GM21390 (cell line): ENCODE data around the gene MVD.
A peak's percentile ranks its signal among the peaks of the same experiment; 100 is the strongest.

Experiments
- ATAC-seq: cut with Tn5 transposase; IDR thresholded peaks from one replicate; pipeline ENCODE4 v1.9.1; 2021; ENCODE audit not compliant: unreplicated experiment

Gene MVD

GRCh38 chr16:88658714-88659113 lies 4.2 kb downstream of the MVD start:
- no peak for ATAC-seq

GRCh38 chr16:88657371-88657770 lies 5.5 kb downstream of the MVD start:
- ATAC-seq, result no peak

DNA sequence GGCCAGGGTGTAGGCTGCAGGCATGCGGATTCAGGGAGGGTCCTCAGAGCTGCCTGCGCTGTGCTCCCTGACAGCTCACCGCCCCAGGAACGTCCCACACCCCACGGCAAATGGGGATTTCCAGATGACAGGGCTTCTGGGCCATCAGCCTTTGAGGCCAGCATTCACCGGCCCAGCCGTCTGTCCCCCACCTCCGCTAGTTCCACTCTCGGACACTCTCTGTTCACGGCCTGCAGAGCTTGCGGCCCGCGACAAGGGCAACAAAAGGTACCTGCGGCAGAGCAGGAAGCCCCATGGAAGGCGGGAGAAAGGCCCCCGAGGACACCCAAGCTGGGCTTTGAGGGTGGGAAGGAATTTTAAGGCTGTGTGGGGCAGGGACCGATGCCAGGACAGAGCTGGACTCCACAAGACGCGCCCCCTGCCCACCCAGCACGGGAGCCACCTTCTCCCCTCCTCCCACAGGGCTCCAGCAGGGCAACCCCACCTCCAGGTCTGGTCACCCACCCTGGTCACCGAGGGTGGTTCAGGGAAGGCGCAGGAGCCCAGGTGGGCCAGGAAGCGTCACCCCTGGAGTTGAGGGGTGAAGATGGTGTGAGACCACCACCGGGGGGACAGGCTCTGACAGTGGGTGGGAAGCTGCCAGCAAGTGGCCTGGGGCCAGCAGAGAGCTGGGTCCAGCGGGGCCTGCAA lies 6.5 kb downstream of the MVD start:
- no peak for ATAC-seq

DNA sequence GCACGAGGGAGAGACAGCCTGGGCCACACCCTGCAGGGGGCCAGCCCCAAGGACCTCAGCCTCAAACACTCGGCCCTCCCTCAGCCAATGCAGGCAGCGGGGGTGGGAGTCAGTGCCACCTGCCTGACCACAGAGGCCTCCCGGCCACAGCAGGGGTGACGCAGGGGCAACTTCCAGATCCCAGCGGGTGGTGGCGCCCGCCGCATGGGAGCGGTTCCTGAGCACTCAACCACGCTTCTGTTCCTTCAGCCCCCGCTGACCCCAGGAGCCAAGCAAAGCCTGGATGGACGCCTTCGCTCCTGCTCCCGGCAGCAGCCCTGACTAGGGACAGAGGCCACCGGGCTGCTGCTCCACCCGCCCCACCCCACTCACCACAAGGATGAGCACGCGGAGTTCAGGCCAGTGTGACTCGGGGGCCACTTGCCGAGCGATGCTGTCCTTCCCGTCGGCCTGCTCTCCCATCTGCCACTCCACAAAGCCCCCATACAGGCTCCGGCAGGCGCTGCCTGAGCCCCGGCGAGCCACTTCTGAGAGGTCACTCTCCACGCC lies 7.1 kb downstream of the MVD start:
- ATAC-seq, result no peak

DNA sequence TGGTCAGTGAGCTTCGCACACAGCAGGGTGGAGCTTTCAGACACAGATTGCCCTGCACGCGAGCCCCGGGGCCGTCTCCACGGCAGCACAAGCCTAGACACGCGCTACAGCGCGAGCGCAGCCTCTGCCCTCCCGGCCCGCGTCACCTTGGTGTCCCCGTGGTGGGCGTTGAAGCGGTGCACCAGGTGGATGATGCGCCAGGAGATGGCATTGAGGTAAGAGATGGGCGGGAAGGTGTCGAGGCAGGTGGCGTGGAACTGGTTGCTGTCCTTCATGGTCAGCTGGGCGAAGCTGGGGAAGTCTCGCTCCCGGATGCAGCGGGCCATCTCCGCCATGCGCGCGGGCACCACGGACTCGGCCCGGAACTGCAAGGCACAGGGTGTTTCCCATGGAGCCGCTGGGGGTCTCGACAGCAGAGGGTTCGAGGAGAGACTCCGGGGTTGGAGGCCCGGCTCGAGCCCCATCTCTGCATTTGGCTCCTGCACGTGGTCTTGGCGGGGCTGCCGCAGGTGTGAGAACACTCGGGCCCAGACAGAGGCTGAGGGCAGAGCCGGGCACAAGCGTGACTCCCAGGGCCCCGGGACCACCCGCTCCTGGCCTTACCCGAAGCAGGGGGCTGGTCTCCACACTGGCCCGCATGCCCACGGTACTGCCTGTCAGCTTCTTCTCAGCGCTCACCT lies 7.7 kb downstream of the MVD start:
- ATAC-seq, result no peak

- ATAC-seq, result no peak
These were observed 8.4 kb downstream of the MVD start for GRCh38 chr16:88654363-88655052.

GRCh38 chr16:88653596-88654362 lies 9.1 kb downstream of the MVD start:
- ATAC-seq, result no peak

DNA sequence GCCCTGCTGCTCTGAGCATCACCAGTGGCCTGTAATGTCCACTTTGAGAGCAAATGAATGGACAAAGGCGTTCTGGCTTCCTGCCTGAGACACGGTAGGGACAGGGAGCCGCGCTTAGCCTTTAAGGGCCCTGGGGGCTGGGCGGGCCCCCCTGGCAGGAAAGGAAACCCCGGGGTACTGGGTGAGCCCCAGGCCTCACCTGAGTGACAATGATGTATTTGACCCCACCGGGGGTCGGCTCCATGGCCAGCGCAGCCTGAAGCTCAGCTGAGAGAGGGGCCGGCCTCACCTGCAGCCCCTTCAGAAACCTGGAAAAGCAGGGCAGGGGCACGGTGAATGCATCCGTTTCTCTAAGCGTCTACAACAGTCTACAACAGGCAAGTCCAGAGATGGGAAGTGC lies 9.8 kb downstream of the MVD start:
- no peak for ATAC-seq

GRCh38 chr16:88652762-88653063 lies 10.2 kb downstream of the MVD start:
- no peak for ATAC-seq

DNA sequence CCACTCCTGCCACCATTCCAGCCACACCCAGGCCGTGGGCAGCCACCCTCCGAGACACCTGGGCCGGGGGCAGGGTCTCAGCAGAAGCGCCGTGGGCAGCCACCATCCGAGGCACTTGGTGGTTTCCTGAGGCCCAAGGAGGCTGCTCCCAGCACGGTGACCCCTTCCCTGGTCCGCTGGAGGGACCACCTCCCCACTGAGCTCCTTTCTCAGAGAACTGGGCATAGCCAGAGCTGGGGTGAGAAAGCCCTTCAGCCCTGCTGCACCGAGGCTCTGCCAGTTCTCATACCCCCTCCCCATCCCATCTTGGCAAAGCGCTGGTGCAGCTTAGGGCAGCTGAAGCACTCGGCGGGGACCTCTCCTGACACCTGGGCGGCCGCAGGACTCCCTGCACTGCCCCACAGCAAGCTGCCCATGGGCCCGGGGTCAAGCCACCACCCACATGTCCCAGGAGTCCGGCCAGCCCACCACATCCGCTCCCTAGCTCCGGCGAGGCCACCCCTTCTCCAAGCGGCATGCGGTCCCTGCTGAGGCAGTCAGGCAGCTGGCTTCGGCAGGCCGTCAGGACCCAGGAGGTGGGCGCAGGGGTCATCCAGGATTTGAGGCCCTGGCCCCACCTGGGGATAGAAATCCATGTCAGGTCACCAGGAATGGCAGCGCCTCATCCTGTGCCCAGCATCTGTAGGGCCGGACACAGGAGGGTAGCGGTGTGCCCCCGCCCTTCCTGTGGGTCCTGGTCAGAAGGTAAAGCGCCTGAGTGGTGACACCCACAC lies 10.7 kb downstream of the MVD start:
- no peak for ATAC-seq

GRCh38 chr16:88651276-88651988 lies 11.5 kb downstream of the MVD start:
- peak; percentile 70 for ATAC-seq

GRCh38 chr16:88650749-88651275 lies 12.1 kb downstream of the MVD start, which contains the start of gene CYBA:
TSS of gene CYBA (minus strand) at chr16:88651053. CDS start at chr16:88651013, 40 bp downstream.
- peak; percentile 68 for ATAC-seq

- peak; percentile 4 for ATAC-seq
These were observed 12.8 kb downstream of the MVD start for GRCh38 chr16:88649924-88650748.

DNA sequence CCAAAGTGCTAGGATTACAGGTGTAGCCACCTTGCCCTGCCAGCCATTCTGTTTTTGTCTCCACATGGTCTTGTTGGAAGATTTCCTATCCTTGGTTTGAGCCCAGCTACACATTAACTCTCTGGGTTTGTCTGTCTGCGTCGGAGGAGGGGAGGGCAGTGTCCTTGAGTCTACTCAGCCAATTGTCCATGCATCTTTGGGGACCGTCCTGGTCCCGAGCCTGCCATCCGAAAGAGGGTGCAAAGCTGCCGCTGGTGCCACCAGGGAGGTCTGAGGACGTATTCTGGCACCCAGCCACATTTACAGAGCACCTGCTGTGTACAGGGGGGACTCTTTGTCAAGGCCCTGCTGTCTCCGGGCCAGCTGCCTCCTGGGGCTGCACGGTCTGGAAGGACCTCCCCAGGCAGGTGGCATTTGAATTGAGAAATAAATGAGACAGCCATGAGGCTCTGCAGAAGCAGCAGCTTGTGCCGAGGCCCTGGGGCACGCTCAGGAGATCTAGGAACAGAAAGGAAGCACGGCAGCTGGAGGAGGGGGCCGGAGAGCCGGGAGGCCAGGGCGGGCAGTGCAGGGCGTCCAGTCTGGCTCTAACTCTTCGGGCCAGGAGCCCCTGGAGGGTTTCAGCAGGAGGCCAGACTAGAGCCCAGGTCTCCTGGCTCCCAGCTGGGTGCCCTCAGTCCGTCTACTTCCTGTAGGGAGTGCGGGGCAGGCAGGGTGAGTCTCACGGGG lies 13.5 kb downstream of the MVD start:
- no peak for ATAC-seq

- ATAC-seq, result no peak
These were observed 15.5 kb downstream of the MVD start for GRCh38 chr16:88647178-88648070.

DNA sequence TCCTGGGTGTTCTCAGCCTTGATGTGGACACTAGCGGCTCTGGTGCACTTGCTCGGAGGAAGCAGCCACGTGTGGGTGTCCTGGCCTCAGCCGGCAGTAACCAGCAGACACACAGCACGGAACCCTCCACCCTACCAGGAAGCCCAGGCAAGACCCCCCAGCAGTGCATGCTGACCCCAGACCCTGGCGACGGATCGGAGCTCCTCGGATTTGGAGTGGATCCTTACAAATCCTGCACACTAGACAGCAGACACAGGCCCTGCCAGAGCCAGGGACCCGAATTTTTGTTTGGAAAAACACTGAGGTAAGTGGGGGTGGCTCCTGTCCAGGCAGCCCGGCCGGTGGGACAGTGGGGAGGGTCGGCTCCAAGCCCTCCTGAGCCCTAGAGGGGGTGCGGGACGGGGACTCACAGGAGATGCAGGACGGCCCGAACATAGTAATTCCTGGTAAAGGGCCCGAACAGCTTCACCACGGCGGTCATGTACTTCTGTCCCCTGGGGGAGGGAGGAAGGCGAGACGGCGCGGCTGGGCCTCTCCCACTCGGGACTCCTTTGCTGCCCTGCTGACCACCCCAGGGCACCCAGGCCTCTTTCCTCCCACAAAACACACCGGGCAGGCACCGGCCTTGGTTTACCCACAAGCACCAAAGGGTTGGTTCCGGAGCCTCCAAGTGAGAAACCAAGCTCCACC lies 16.4 kb downstream of the MVD start:
- ATAC-seq, result no peak
